Uterus (tissue), 4 donors: ENCODE data around the gene DCDC2B. TPM values are rescaled to one million over a fixed set of nuclear protein-coding genes. Genes with fewer than 3 reads are reported as not detected.

Source experiments
- DNase-seq, 2 donors: peaks; one replicate each; pipeline ENCODE4 v3.0.0-alpha.2; 2019 to 2020
- H3K27ac ChIP-seq, 2 donors: fragments of 200-600 bp; sonication (generic); 1 replicate in 1 of 2; 2 replicates in 1 of 2; pipeline ENCODE4 v1.5.1; 2016 to 2018
- H3K27me3 ChIP-seq, 2 donors: fragments of 200-600 bp; sonication (generic); one replicate each; pipeline ENCODE4 v1.5.1; 2018 to 2019; ENCODE audit warnings: control low read depth in 1 of 2
- H3K36me3 ChIP-seq, 2 donors: fragments of 200-600 bp; sonication (generic); one replicate each; pipeline ENCODE4 v1.5.1; 2019; ENCODE audit warnings: control low read depth in 1 of 2
- H3K4me1 ChIP-seq, 2 donors: fragments of 200-600 bp; sonication (generic); one replicate each; pipeline ENCODE4 v1.5.1; 2018 to 2019; ENCODE audit warnings: control low read depth in 1 of 2
- H3K4me3 ChIP-seq, 2 donors: fragments of 200-600 bp; sonication (generic); 1 replicate in 1 of 2; 2 replicates in 1 of 2; pipeline ENCODE4 v1.5.1; 2018 to 2019; ENCODE audit warnings: mild to moderate bottlenecking in 1 of 2
- H3K9me3 ChIP-seq, 2 donors: fragments of 200-600 bp; sonication (generic); one replicate each; pipeline ENCODE4 v1.5.1; 2019; ENCODE audit warnings: control low read depth in 1 of 2
- CTCF ChIP-seq, 4 experiments: fragments of 200-600 bp in 2 of 4; fragments of 450-650 bp in 2 of 4; sonication (generic) in 2 of 4; IDR thresholded peaks; one replicate each; pipeline ENCODE4 v1.5.1; 2016 to 2019; ENCODE audit warnings: antibody characterized with exemption in 4 of 4, mild to moderate bottlenecking in 2 of 4, moderate library complexity in 1 of 4
- POLR2A ChIP-seq, 2 donors: fragments of 450-650 bp; IDR thresholded peaks; one replicate each; pipeline ENCODE4 v1.6.1; 2016; ENCODE audit warnings: antibody characterized with exemption in 2 of 2, mild to moderate bottlenecking in 1 of 2, moderate library complexity in 1 of 2
- intact Hi-C: fragments of 100-400 bp; cut with DNase I; formaldehyde crosslinking; loops from one replicate; pipeline ENCODE4 v1.15.1; 2023; ENCODE audit warnings: low total_unique reads
- total RNA-seq, 4 donors: library from RNA; depleted of rRNA in 3 of 4; stranded (reverse); fragments of >200 nt in 3 of 4; gene quantifications; one replicate each; pipeline versions ENCODE4 v1.1.0 to v1.2.4, GENCODE V29; 2014 to 2023
- donor health status: DM: yes; HTN: yes; CAD: no.

DCDC2B gene
- total RNA-seq, 4 donors from 2014 or later = 0.26 to 0.62 TPM; not detected in 2

- intact Hi-C loops = no loop called here
- H3K36me3 ChIP-seq = no peaks in the 10 kb centered on the region
- no peak for DNase-seq
- H3K27me3 ChIP-seq = no peaks in the 10 kb centered on the region
- TF ChIP-seq POLR2A (IDR thresholded peaks at IDR 0.05) (no peak), CTCF (IDR thresholded peaks at IDR 0.05) (no peak)
- H3K4me3 ChIP-seq = no peak overlapping the region
- H3K9me3 ChIP-seq = no peaks in the 10 kb centered on the region
- H3K27ac ChIP-seq = no peak overlapping the region
- H3K4me1 ChIP-seq = peaks cover 0 to 7% of the 10 kb centered on the region in 2 donors
Observed at GRCh38 chr1:32195972-32196823, 12.7 kb upstream of the DCDC2B start.

- Histone ChIP-seq H3K9me3 (no peaks in the 10 kb centered on the region), H3K36me3 (no peaks in the 10 kb centered on the region), H3K4me1 (peaks cover 0 to 14% of the 10 kb centered on the region in 2 donors), H3K4me3 (no peak overlapping the region), H3K27me3 (no peaks in the 10 kb centered on the region), H3K27ac (no peak overlapping the region)
- no peak for DNase-seq
- intact Hi-C loops = no loop called here
- no peak for TF ChIP-seq POLR2A (IDR thresholded peaks at IDR 0.05)
- no peak for TF ChIP-seq CTCF (IDR thresholded peaks at IDR 0.05)
Observed at GRCh38 chr1:32197074-32197473, 11.8 kb upstream of the DCDC2B start.

- Histone ChIP-seq H3K36me3 (no peaks in the 10 kb centered on the region), H3K27me3 (no peaks in the 10 kb centered on the region), H3K4me1 (peaks cover 0 to 14% of the 10 kb centered on the region in 2 donors), H3K9me3 (no peaks in the 10 kb centered on the region), H3K4me3 (no peak overlapping the region), H3K27ac (no peak overlapping the region)
- intact Hi-C loops = no loop called here
- DNase-seq = no peak
- TF ChIP-seq POLR2A (IDR thresholded peaks at IDR 0.05) (no peak), CTCF (IDR thresholded peaks at IDR 0.05) (no peak)
Observed at GRCh38 chr1:32197837-32198236, 11.1 kb upstream of the DCDC2B start.

GRCh38 chr1:32198237-32199042, 10.4 kb upstream of the DCDC2B start:
- Histone ChIP-seq H3K36me3 (no peaks in the 10 kb centered on the region), H3K4me3 (no peak overlapping the region), H3K27ac (no peak overlapping the region), H3K27me3 (no peaks in the 10 kb centered on the region), H3K9me3 (no peaks in the 10 kb centered on the region), H3K4me1 (peaks cover 0 to 14% of the 10 kb centered on the region in 2 donors)
- DNase-seq = no peak
- TF ChIP-seq POLR2A (IDR thresholded peaks at IDR 0.05) = no peak
- no peak for TF ChIP-seq CTCF (IDR thresholded peaks at IDR 0.05)
- intact Hi-C loops = no loop called here
